H1 (cell line): Measurements from ENCODE around the gene LAMB3. TPM values are rescaled to one million over a fixed set of nuclear protein-coding genes. Genes with fewer than 3 reads are reported as not detected.

Experiments
- CTCF ChIA-PET: fragments of 300-600 bp; sonication (Branson Sonifier 250); formaldehyde crosslinking; loops from one replicate; lab custom pipeline; 2021; ENCODE audit not compliant: partially characterized antibody; lab: Charles Lee
- POLR2A ChIA-PET: fragments of 300-600 bp; sonication (Branson Sonifier 250); formaldehyde crosslinking; loops from one replicate; lab custom pipeline; 2021; ENCODE audit warnings: inconsistent platforms; ENCODE audit not compliant: partially characterized antibody; lab: Charles Lee
- DNase-seq, 2 experiments: peaks; one replicate each; pipeline versions ENCODE4 v3.0.0 to v3.0.0-alpha.2; 2010 to 2022; ENCODE audit warnings: low spot score in 2 of 2, low read depth in 1 of 2, mixed read lengths in 1 of 2
- FAIRE-seq: peaks from 2 replicates; lab custom pipeline; 2011; peaks lifted over from hg19 to GRCh38; lab: Jason Lieb, UNC
- H2AFZ ChIP-seq: 2 replicates; pipeline ENCODE4 v1.8.1; 2012; ENCODE audit warnings: low read length, inconsistent platforms
- H2AK5ac ChIP-seq: 2 replicates; pipeline ENCODE4 v1.6.1; 2013; ENCODE audit warnings: low read depth, low read length
- H2BK120ac ChIP-seq: replicated peaks from 2 replicates; pipeline ENCODE3; 2013; ENCODE audit warnings: low read depth, low read length, inconsistent platforms
- H2BK12ac ChIP-seq: 2 replicates; pipeline ENCODE4 v1.6.1; 2013; ENCODE audit warnings: low read depth, low read length
- H2BK15ac ChIP-seq: 2 replicates; pipeline ENCODE4 v1.6.1; 2013; ENCODE audit warnings: low read length
- H2BK20ac ChIP-seq: 2 replicates; pipeline ENCODE4 v1.6.1; 2013; ENCODE audit warnings: low read length
- H2BK5ac ChIP-seq: 2 replicates; pipeline ENCODE4 v1.6.1; 2013; ENCODE audit warnings: low read depth, low read length
- H3K14ac ChIP-seq: 2 replicates; pipeline ENCODE4 v1.6.1; 2013; ENCODE audit warnings: inconsistent platforms; ENCODE audit not compliant: insufficient read length
- H3K18ac ChIP-seq: 2 replicates; pipeline ENCODE4 v1.6.1; 2013; ENCODE audit warnings: low read length; ENCODE audit errors: extremely low read depth
- H3K23ac ChIP-seq: 2 replicates; pipeline ENCODE4 v1.6.1; 2013; ENCODE audit warnings: inconsistent platforms; ENCODE audit not compliant: insufficient read length
- H3K23me2 ChIP-seq: 2 replicates; pipeline ENCODE4 v1.6.1; 2013; ENCODE audit warnings: low read depth, low read length
- H3K27ac ChIP-seq: 2 replicates; pipeline ENCODE4 v1.6.1; 2011; ENCODE audit warnings: low read depth, low read length, inconsistent platforms
- H3K27me3 ChIP-seq, 4 experiments: replicated peaks in 1 of 4; 1 replicate in 1 of 4; 2 replicates in 3 of 4; pipeline versions ENCODE4 v1.6.1 to v1.8.1; 2011 to 2013; ENCODE audit warnings: low read length in 3 of 4, mild to moderate bottlenecking in 3 of 4, inconsistent platforms in 2 of 4, mixed read lengths in 2 of 4, moderate library complexity in 1 of 4; ENCODE audit not compliant: control insufficient read depth in 3 of 4, insufficient read depth in 3 of 4; ENCODE audit errors: extremely low read depth in 1 of 4
- H3K36me3 ChIP-seq, 4 experiments: 2 replicates each; pipeline versions ENCODE4 v1.6.1 to v1.8.1; 2011 to 2013; ENCODE audit warnings: mild to moderate bottlenecking in 4 of 4, low read length in 3 of 4, moderate library complexity in 2 of 4, control low read depth in 1 of 4, inconsistent platforms in 1 of 4; ENCODE audit not compliant: insufficient read depth in 4 of 4, control insufficient read depth in 2 of 4
- H3K4ac ChIP-seq: replicated peaks from 2 replicates; pipeline ENCODE3; 2013; ENCODE audit warnings: low read length, low read depth, mixed read lengths, inconsistent platforms; ENCODE audit not compliant: insufficient read length
- H3K4me1 ChIP-seq, 4 experiments: replicated peaks in 1 of 4; 1 replicate in 1 of 4; 2 replicates in 3 of 4; pipeline versions ENCODE4 v1.6.1 to v1.8.1; 2011 to 2013; ENCODE audit warnings: low read length in 3 of 4, inconsistent platforms in 2 of 4, mixed read lengths in 1 of 4; ENCODE audit not compliant: insufficient read depth in 4 of 4, control insufficient read depth in 3 of 4
- H3K4me2 ChIP-seq, 2 experiments: 2 replicates each; pipeline versions ENCODE4 v1.6.1 to v1.8.1; 2011 to 2013; ENCODE audit warnings: low read depth in 2 of 2, low read length in 2 of 2, control low read depth in 1 of 2, inconsistent platforms in 1 of 2, mild to moderate bottlenecking in 1 of 2; ENCODE audit not compliant: insufficient read depth in 1 of 2
- H3K4me3 ChIP-seq, 4 experiments: fragments of 200-600, 300-600 bp in 1 of 4; sonication (generic), shearing (Covaris generic), sonication (Bioruptor Twin) in 1 of 4; 2 replicates each; pipeline versions ENCODE4 v1.5.1 to v1.8.1; 2011 to 2016; ENCODE audit warnings: low read length in 4 of 4, low read depth in 3 of 4, control low read depth in 2 of 4, inconsistent platforms in 2 of 4, mild to moderate bottlenecking in 2 of 4, mixed read lengths in 1 of 4, moderate library complexity in 1 of 4; ENCODE audit not compliant: insufficient read depth in 2 of 4; ENCODE audit errors: extremely low read depth in 1 of 4
- H3K56ac ChIP-seq: replicated peaks from 2 replicates; pipeline ENCODE3; 2013; ENCODE audit warnings: low read depth, mild to moderate bottlenecking, mixed read lengths, low read length, inconsistent platforms; ENCODE audit not compliant: insufficient read length
- H3K79me1 ChIP-seq: 2 replicates; pipeline ENCODE4 v1.6.1; 2013; ENCODE audit warnings: low read depth, low read length, control low read depth
- H3K79me2 ChIP-seq, 2 experiments: 2 replicates each; pipeline versions ENCODE4 v1.6.1 to v1.8.1; 2012 to 2013; ENCODE audit warnings: low read length in 2 of 2, mild to moderate bottlenecking in 2 of 2, inconsistent platforms in 1 of 2; ENCODE audit not compliant: insufficient read depth in 2 of 2, control insufficient read depth in 1 of 2
- H3K9ac ChIP-seq, 4 experiments: replicated peaks in 1 of 4; 1 replicate in 1 of 4; 2 replicates in 3 of 4; pipeline versions ENCODE4 v1.6.1 to v1.8.1; 2011 to 2013; ENCODE audit warnings: low read depth in 3 of 4, low read length in 3 of 4, control low read depth in 2 of 4, mild to moderate bottlenecking in 2 of 4, moderate library complexity in 2 of 4, inconsistent platforms in 1 of 4; ENCODE audit errors: extremely low read depth in 1 of 4
- H3K9me3 ChIP-seq, 2 experiments: 2 replicates each; pipeline versions ENCODE4 v1.6.1 to v1.8.1; 2012 to 2013; ENCODE audit warnings: mild to moderate bottlenecking in 2 of 2, moderate library complexity in 2 of 2, control low read depth in 1 of 2, inconsistent platforms in 1 of 2, low read depth in 1 of 2, low read length in 1 of 2, mixed read lengths in 1 of 2; ENCODE audit not compliant: insufficient read depth in 2 of 2
- H4K20me1 ChIP-seq, 2 experiments: replicated peaks in 1 of 2; 2 replicates each; pipeline versions ENCODE3 to v1.8.1; 2011 to 2013; ENCODE audit warnings: inconsistent platforms in 2 of 2, low read length in 2 of 2, mild to moderate bottlenecking in 1 of 2; ENCODE audit not compliant: insufficient read depth in 2 of 2, control insufficient read depth in 1 of 2
- H4K5ac ChIP-seq: 2 replicates; pipeline ENCODE4 v1.6.1; 2013; ENCODE audit warnings: low read length, low read depth, mixed read lengths, inconsistent platforms; ENCODE audit not compliant: insufficient read length
- H4K8ac ChIP-seq: 2 replicates; pipeline ENCODE4 v1.8.0; 2013; ENCODE audit warnings: mild to moderate bottlenecking, moderate library complexity, low read length, inconsistent platforms; ENCODE audit not compliant: insufficient read depth; ENCODE audit errors: extremely low read depth
- H4K91ac ChIP-seq: replicated peaks from 2 replicates; pipeline ENCODE3; 2013; ENCODE audit warnings: low read length, mixed read lengths, inconsistent platforms; ENCODE audit not compliant: insufficient read length
- ATF2 ChIP-seq: IDR thresholded peaks from 2 replicates; pipeline ENCODE4 v1.6.1; 2012; ENCODE audit warnings: low read length, inconsistent platforms
- BCL11A ChIP-seq, 2 experiments: IDR thresholded peaks; one replicate each; pipeline ENCODE4 v1.6.1; 2011; ENCODE audit warnings: low read depth in 2 of 2, low read length in 2 of 2, mild to moderate bottlenecking in 2 of 2
- CHD1 ChIP-seq: IDR thresholded peaks from 2 replicates; pipeline ENCODE4 v1.6.1; 2012; ENCODE audit warnings: low read depth, low read length, improper control_type of control experiment
- HDAC2 ChIP-seq, 2 experiments: fragments of 300-600 bp in 1 of 2; sonication (generic) in 1 of 2; IDR thresholded peaks; 2 replicates each; pipeline ENCODE4 v1.6.1; 2011 to 2012; ENCODE audit warnings: low read depth in 2 of 2, low read length in 2 of 2, mild to moderate bottlenecking in 2 of 2, moderate library complexity in 2 of 2, borderline replicate concordance in 1 of 2, inconsistent platforms in 1 of 2
- HDAC6 ChIP-seq: IDR thresholded peaks from one replicate; pipeline ENCODE4 v1.7.1; 2012; ENCODE audit warnings: low read depth, mild to moderate bottlenecking, inconsistent platforms, low read length, moderate library complexity
- KDM5A ChIP-seq: fragments of 200-600 bp; IDR thresholded peaks from 2 replicates; pipeline ENCODE4 v1.7.1; 2012; ENCODE audit warnings: mild to moderate bottlenecking, low read length, inconsistent platforms, mixed read lengths
- MAX ChIP-seq: IDR thresholded peaks from 2 replicates; pipeline ENCODE4 v1.6.1; 2012; ENCODE audit warnings: inconsistent platforms
- NRF1 ChIP-seq: IDR thresholded peaks from 2 replicates; pipeline ENCODE4 v1.6.1; 2011; ENCODE audit warnings: mild to moderate bottlenecking, low read depth, low read length, improper control_type of control experiment
- POLR2AphosphoS5 ChIP-seq: IDR thresholded peaks from 2 replicates; pipeline ENCODE4 v1.6.1; 2011; ENCODE audit warnings: low read depth, low read length
- SRF ChIP-seq: IDR thresholded peaks from 2 replicates; pipeline ENCODE4 v1.6.1; 2011; ENCODE audit warnings: mild to moderate bottlenecking, low read depth, low read length, moderate library complexity
- USF2 ChIP-seq: IDR thresholded peaks from 2 replicates; pipeline ENCODE4 v1.6.1; 2011; ENCODE audit warnings: low read length, improper control_type of control experiment
- YY1 ChIP-seq: IDR thresholded peaks from 2 replicates; pipeline ENCODE4 v1.6.1; 2011; ENCODE audit warnings: low read depth, mild to moderate bottlenecking, low read length
- WGBS, 2 experiments: shearing (Covaris generic) in 1 of 2; methylation state at CpG; one replicate each; pipeline versions ENCODE4 v1.1.6 to v1.1.7; 2013 to 2015; ENCODE audit warnings: low lambda C conversion rate in 2 of 2, mixed read lengths in 2 of 2, inconsistent platforms in 1 of 2, low coverage in 1 of 2, missing lambda C conversion rate in 1 of 2; ENCODE audit not compliant: insufficient replicate concordance in 2 of 2, insufficient coverage in 1 of 2, insufficient read length in 1 of 2; ENCODE audit errors: extremely low coverage in 1 of 2, missing lambda C conversion rate in 1 of 2; 5-methylcytosine and 5-hydroxymethylcytosine counted together
- polyA plus RNA-seq, 7 experiments: library from polyadenylated mRNA; depleted of rRNA in 3 of 7; stranded (reverse) in 5 of 7; unstranded in 2 of 7; fragments of >200 nt in 5 of 7; fragments of 200-250 nt in 2 of 7; gene quantifications; 1 replicate in 5 of 7; 2 replicates in 1 of 7; 4 replicates in 1 of 7; pipeline versions ENCODE4 v1.2.1 to v1.2.3, GENCODE V29; 2011 to 2013; ENCODE audit warnings: missing spikeins in 2 of 7, mixed read lengths in 2 of 7
- total RNA-seq: library from RNA; stranded (reverse); fragmentation: NEBNext Ultra II Directional; extraction: Animal tissue kit (Norgen Biotek cat#: 25700); gene quantifications from 2 replicates; pipeline ENCODE4 v1.2.1, GENCODE V29; 2021

LAMB3 gene
- total and polyA plus RNA-seq, 2 of the 8 experiments (the other 6 are each of a cell fraction or from before 2014, with no cell fraction given) = 0.45 to 0.50 TPM

DNA sequence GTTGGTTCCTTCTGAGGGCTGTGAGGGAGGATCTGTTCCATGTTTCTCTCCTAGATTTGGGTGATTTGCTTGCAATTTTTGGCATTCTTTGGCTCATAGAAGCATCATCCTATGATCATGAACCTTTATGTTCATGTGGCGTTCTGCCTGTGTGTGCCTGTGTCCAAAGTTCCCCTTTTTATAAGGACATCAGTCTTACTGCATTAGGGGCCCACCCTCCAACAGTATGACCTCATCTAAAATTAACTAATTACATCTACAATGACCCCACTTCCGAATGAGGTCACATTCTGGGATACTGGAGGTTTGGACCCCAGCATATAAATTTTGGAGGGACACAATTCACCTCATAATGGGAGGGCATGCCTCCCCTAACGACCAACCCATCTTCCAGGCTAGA lies 81.5 kb downstream of the LAMB3 start:
- Histone ChIP-seq H3K4ac (no peak overlapping the region), H2BK5ac (no peak overlapping the region), H4K91ac (no peak overlapping the region), H2BK15ac (no peak overlapping the region), H3K79me1 (no peaks in the 10 kb centered on the region), H3K36me3 (no peaks in the 10 kb centered on the region), H3K27me3 (no peaks in the 10 kb centered on the region), H3K9me3 (no peaks in the 10 kb centered on the region), H3K4me3 (no peak overlapping the region), H2BK120ac (no peak overlapping the region), H3K56ac (no peak overlapping the region), H3K4me2 (no peak overlapping the region), H2BK20ac (no peak overlapping the region), H4K8ac (no peak overlapping the region), H3K14ac (no peak overlapping the region), H3K23ac (no peak overlapping the region), H3K4me1 (no peaks in the 10 kb centered on the region), H3K27ac (no peak overlapping the region), H3K79me2 (no peaks in the 10 kb centered on the region), H2AFZ (no peak overlapping the region), H2AK5ac (no peak overlapping the region), H4K20me1 (no peaks in the 10 kb centered on the region), H3K23me2 (no peaks in the 10 kb centered on the region; the same call in none of the 2 replicates), H3K18ac (no peak overlapping the region), H4K5ac (no peak overlapping the region), H3K9ac (no peak overlapping the region), H2BK12ac (no peak overlapping the region)
- WGBS, 2 experiments = 85% methylated on average over 3 of the region's 3 CpGs; no CpG with 5 or more reads in 1 of the 2 experiments
- DNase-seq (no peak), FAIRE-seq (no peak)
- ChIA-PET CTCF (interaction anchor here (0.9 to 8.0 kb wide), 17 partner anchors 9 to 178 kb away, joined by 3 to 89 read pairs (median 7); partner anchors contain the start of genes CAMK1G, G0S2 and LAMB3), POLR2A (no interaction called here)
- no peak for TF ChIP-seq SRF
- TF ChIP-seq BCL11A (IDR thresholded peaks at IDR 0.05; ENCODE audit: low read depth in 2 of 2, low read length in 2 of 2) = no peak
- TF ChIP-seq NRF1 = no peak
- TF ChIP-seq KDM5A = no peak
- TF ChIP-seq ATF2 = no peak
- no peak for TF ChIP-seq CHD1
- no peak for TF ChIP-seq USF2
- no peak for TF ChIP-seq YY1
- no peak for TF ChIP-seq MAX
- TF ChIP-seq HDAC2 (IDR thresholded peaks at IDR 0.05; ENCODE audit: borderline replicate concordance in 1 of 2, low read depth in 2 of 2, low read length in 2 of 2) = no peak
- TF ChIP-seq POLR2AphosphoS5 = no peak
- TF ChIP-seq HDAC6 = no peak
